ENCODE data around the gene CPVL.
"Not testable (repeated sequence)": the region's sequence is repeated elsewhere in the genome, so short reads cannot be mapped to it uniquely, and the experiment has no call there.

CPVL gene

GRCh38 chr7:29122081-29122480, 24.3 kb downstream of the CPVL start:
- no peak overlapping the region for H3K4me3 ChIP-seq (ENCODE audit: low read length)
- no peak for DNase-seq (ENCODE audit: low read depth)
- TF ChIP-seq CTCF (conservative IDR thresholded peaks at IDR 0.05; ENCODE audit: low read length) = no peak

GRCh38 chr7:29120955-29121354, 25.4 kb downstream of the CPVL start:
- TF ChIP-seq CTCF (conservative IDR thresholded peaks at IDR 0.05; ENCODE audit: low read length) = no peak
- DNase-seq (ENCODE audit: low read depth) = no peak
- no peak overlapping the region for H3K4me3 ChIP-seq (ENCODE audit: low read length)

GRCh38 chr7:29119538-29119937, 26.8 kb downstream of the CPVL start:
- no peak for DNase-seq (ENCODE audit: low read depth)
- no peak overlapping the region for H3K4me3 ChIP-seq (ENCODE audit: low read length)
- TF ChIP-seq CTCF (conservative IDR thresholded peaks at IDR 0.05; ENCODE audit: low read length) = no peak

GRCh38 chr7:29116361-29117200, 29.8 kb downstream of the CPVL start:
- no peak for DNase-seq (ENCODE audit: low read depth)
- no peak overlapping the region for H3K4me3 ChIP-seq (ENCODE audit: low read length)
- no peak for TF ChIP-seq CTCF (conservative IDR thresholded peaks at IDR 0.05; ENCODE audit: low read length)

- no peak for DNase-seq (ENCODE audit: low read depth)
- no peak for TF ChIP-seq CTCF (conservative IDR thresholded peaks at IDR 0.05; ENCODE audit: low read length)
- no peak overlapping the region for H3K4me3 ChIP-seq (ENCODE audit: low read length)
These were observed 30.6 kb downstream of the CPVL start for GRCh38 chr7:29115753-29116152.

- no peak for TF ChIP-seq CTCF (conservative IDR thresholded peaks at IDR 0.05; ENCODE audit: low read length)
- H3K4me3 ChIP-seq (ENCODE audit: low read length) = no peak overlapping the region
- no peak for DNase-seq (ENCODE audit: low read depth)
These were observed 31.1 kb downstream of the CPVL start for GRCh38 chr7:29115130-29115687.

- H3K4me3 ChIP-seq (ENCODE audit: low read length); DNase-seq (ENCODE audit: low read depth): not testable (repeated sequence)
These were observed 32.1 kb downstream of the CPVL start for GRCh38 chr7:29114266-29114665.
